Measurements from ENCODE around the gene TBC1D3B.

TBC1D3B gene

GRCh38 chr17:36133602-36134236 lies 42.7 kb downstream of the TBC1D3B start:
- H3K9me2 ChIP-seq (replicated peaks; ENCODE audit: control insufficient read depth, low read length) = no peaks in the 10 kb centered on the region
- no peak overlapping the region for H3K27ac ChIP-seq (ENCODE audit: low read depth, low read length)
- peaks cover 7% of the 10 kb centered on the region for H3K4me1 ChIP-seq (ENCODE audit: control insufficient read depth, low read length)
- peaks cover 71% of the 10 kb centered on the region for H3K27me3 ChIP-seq (ENCODE audit: control insufficient read depth, low read length)
- TF ChIP-seq CTCF (IDR thresholded peaks at IDR 0.05; ENCODE audit: low read depth, low read length, poor library complexity, severe bottlenecking) (no peak), EZH2phosphoT487 (IDR thresholded peaks at IDR 0.05; ENCODE audit: borderline replicate concordance, low read length) (no peak)
- no peaks in the 10 kb centered on the region for H3K79me2 ChIP-seq (ENCODE audit: control insufficient read depth, low read length)
- no peaks in the 10 kb centered on the region; the same call in 1 of the 2 replicates for H4K20me1 ChIP-seq (ENCODE audit: control insufficient read depth, insufficient read depth, low read depth, low read length)
- no peak overlapping the region for H3K4me3 ChIP-seq (ENCODE audit: low read length)
- no peaks in the 10 kb centered on the region for H3K36me3 ChIP-seq (ENCODE audit: control insufficient read depth, low read length)
- H3F3A ChIP-seq (ENCODE audit: control insufficient read depth, insufficient read depth) = no peaks in the 10 kb centered on the region
- no peak overlapping the region for H3K4me2 ChIP-seq (ENCODE audit: low read length)
- no peaks in the 10 kb centered on the region for H3K9me3 ChIP-seq (ENCODE audit: control insufficient read depth, insufficient read depth, low read length)

- H3K9me2 ChIP-seq (replicated peaks; ENCODE audit: control insufficient read depth, low read length) = no peaks in the 10 kb centered on the region
- no peak overlapping the region for H3K27ac ChIP-seq (ENCODE audit: low read depth, low read length)
- H3K4me3 ChIP-seq (ENCODE audit: low read length) = no peak overlapping the region
- H3K4me2 ChIP-seq (ENCODE audit: low read length) = no peak overlapping the region
- H3K27me3 ChIP-seq (ENCODE audit: control insufficient read depth, low read length) = peaks cover 71% of the 10 kb centered on the region
- H3K36me3 ChIP-seq (ENCODE audit: control insufficient read depth, low read length) = no peaks in the 10 kb centered on the region
- peaks cover 6% of the 10 kb centered on the region; the same call in 1 of the 2 replicates for H3F3A ChIP-seq (ENCODE audit: control insufficient read depth, insufficient read depth)
- H3K9me3 ChIP-seq (ENCODE audit: control insufficient read depth, insufficient read depth, low read length) = no peaks in the 10 kb centered on the region
- H4K20me1 ChIP-seq (ENCODE audit: control insufficient read depth, insufficient read depth, low read depth, low read length) = no peaks in the 10 kb centered on the region; the same call in 1 of the 2 replicates
- TF ChIP-seq EZH2phosphoT487 (IDR thresholded peaks at IDR 0.05; ENCODE audit: borderline replicate concordance, low read length) (no peak), CTCF (IDR thresholded peaks at IDR 0.05; ENCODE audit: low read depth, low read length, poor library complexity, severe bottlenecking) (no peak)
- no peaks in the 10 kb centered on the region for H3K79me2 ChIP-seq (ENCODE audit: control insufficient read depth, low read length)
- H3K4me1 ChIP-seq (ENCODE audit: control insufficient read depth, low read length) = peaks cover 20% of the 10 kb centered on the region
These were observed 44.0 kb downstream of the TBC1D3B start for GRCh38 chr17:36132421-36132831.

- Histone ChIP-seq H3K4me3 (ENCODE audit: low read length) (no peak overlapping the region), H3K79me2 (ENCODE audit: control insufficient read depth, low read length) (no peaks in the 10 kb centered on the region), H3F3A (ENCODE audit: control insufficient read depth, insufficient read depth) (peaks cover 6% of the 10 kb centered on the region; the same call in 1 of the 2 replicates), H3K27ac (ENCODE audit: low read depth, low read length) (no peak overlapping the region), H3K9me2 (replicated peaks; ENCODE audit: control insufficient read depth, low read length) (no peaks in the 10 kb centered on the region), H4K20me1 (ENCODE audit: control insufficient read depth, insufficient read depth, low read depth, low read length) (no peaks in the 10 kb centered on the region; the same call in 1 of the 2 replicates), H3K27me3 (ENCODE audit: control insufficient read depth, low read length) (peaks cover 66% of the 10 kb centered on the region), H3K4me1 (ENCODE audit: control insufficient read depth, low read length) (peaks cover 25% of the 10 kb centered on the region), H3K4me2 (ENCODE audit: low read length) (no peak overlapping the region), H3K9me3 (ENCODE audit: control insufficient read depth, insufficient read depth, low read length) (no peaks in the 10 kb centered on the region), H3K36me3 (ENCODE audit: control insufficient read depth, low read length) (no peaks in the 10 kb centered on the region)
- TF ChIP-seq CTCF (IDR thresholded peaks at IDR 0.05; ENCODE audit: low read depth, low read length, poor library complexity, severe bottlenecking) = no peak
- no peak for TF ChIP-seq EZH2phosphoT487 (IDR thresholded peaks at IDR 0.05; ENCODE audit: borderline replicate concordance, low read length)
These were observed 44.5 kb downstream of the TBC1D3B start for GRCh38 chr17:36131931-36132330.

Data from DOHH2 (cell line).